Breast epithelium (tissue), 3 donors: ENCODE measurements around the gene IDUA.

Source experiments
- CTCF ChIP-seq, 3 donors: fragments of 450-650 bp; IDR thresholded peaks; one replicate each; pipeline ENCODE4 v1.5.1; 2016 to 2017; ENCODE audit warnings: antibody characterized with exemption in 3 of 3, mild to moderate bottlenecking in 3 of 3, moderate library complexity in 3 of 3
- POLR2A ChIP-seq: fragments of 450-650 bp; IDR thresholded peaks from one replicate; pipeline ENCODE4 v1.6.1; 2016; ENCODE audit warnings: antibody characterized with exemption, mild to moderate bottlenecking, moderate library complexity
- POLR2AphosphoS5 ChIP-seq, 3 donors: sonication (generic); formaldehyde crosslinking; IDR thresholded peaks; one replicate each; pipeline ENCODE4 v1.6.1; 2017; ENCODE audit warnings: antibody characterized with exemption in 3 of 3

GRCh38 chr4:960140-960635 lies 26.7 kb upstream of the IDUA start:
- no peak for TF ChIP-seq CTCF (IDR thresholded peaks at IDR 0.05)
- TF ChIP-seq POLR2AphosphoS5 (IDR thresholded peaks at IDR 0.05): no peak
- TF ChIP-seq POLR2A: no peak
